Bone marrow (tissue), 2 donors: ENCODE data around the gene GRHL3.

Experiments
- DNase-seq, 2 donors: peaks; one replicate each; lab custom pipeline; 2025; lab: John Stamatoyannopoulos, UW

GRHL3 gene

DNA sequence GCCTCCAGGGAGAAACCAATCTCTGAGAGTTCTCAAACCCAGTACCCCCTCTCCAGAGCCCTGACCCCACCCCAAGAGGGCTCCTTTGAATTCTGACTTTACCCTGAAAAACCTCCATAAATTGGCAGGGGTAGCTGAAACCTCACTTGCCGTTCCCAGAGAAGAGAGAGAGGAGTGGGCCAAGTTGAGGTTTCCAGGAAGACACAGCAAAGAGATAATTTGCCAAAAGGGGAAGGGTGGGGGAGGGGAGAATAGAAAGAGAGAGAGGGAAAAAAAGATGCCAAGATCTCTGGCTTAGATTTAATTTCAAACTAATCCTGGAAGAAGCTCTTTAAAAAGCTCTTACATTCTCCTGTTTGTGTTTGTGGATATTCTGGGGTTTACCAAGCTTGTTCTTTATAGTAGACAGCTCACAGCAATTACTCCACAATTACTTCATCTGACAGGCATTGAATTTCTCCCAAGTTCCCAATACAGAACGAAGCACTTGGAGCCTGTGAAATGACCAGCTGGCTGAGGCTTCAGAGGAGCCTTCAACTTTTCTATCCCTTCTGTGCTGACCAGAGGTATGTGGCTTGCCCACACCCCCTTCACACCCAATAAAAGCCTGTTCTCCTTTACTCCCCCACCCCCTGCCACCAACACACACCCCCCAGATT is 1.1 kb upstream of the GRHL3 start:
- no peak for DNase-seq

GRCh38 chr1:24318615-24319311 is 394 bp upstream of the GRHL3 start:
- no peak for DNase-seq

DNA sequence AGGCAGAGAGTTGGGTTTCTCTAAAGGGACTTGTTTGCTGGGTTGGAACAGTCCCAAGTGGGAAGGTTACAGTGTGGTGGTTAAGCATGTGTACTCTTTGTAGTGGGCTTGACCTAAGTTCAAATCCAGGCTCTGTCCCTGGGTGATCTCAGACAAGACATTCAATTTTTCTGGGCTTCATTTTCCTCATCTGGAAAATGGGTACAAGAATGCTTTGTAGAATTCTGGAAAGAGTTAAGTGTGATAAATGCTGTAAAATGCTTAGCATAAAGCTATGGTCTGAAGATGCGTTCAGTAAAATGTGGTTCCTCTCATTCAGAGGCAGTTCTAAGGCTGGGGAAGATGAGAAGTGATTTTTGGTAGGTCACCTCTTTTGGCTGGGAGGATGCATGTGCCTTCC is 805 bp downstream of the GRHL3 start:
- DNase-seq = no peak

- DNase-seq = no peak
These were observed 2.0 kb downstream of the GRHL3 start for GRCh38 chr1:24321126-24321525.

DNA sequence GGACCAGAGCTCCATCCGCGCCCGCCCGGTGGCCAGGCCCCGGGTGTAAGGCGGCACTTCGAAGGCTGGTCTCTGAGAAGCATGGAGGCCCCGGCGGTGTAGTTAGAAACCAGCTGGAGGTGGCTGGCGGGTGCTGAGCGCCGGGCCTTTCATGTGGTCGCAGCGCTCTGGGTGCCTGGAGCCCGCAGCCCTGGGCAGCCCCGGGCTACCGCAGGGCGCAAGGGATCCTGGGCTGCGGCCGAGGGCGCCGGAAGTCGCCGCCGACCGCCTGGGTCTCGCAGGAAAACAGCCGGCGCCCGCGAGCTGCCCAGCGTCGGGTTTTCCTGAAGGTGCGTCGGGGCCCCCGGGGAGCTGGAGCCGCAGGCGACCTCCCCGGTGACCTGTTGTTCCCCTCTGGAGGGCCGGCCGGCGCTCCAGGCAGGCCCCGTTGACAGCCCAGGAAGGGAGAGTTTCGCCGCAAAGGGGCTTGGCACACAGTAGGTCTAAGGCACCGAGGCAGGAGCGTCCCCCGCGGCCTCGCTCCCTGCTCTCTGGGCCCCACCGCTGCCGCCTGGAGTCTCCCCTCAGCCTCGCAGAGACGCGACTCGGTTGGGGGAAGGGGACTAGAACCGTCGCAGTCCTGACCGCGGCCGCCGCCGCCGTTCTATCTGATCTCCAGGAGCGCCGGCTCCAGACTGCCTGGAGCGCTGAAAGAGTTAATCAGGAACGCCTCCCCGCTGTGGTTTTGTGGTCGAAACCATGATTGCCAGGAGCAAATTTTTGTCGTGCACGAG is 2.7 kb downstream of the GRHL3 start:
- DNase-seq = peak in 1 of 2 donors; percentile 30

- DNase-seq = no peak
These were observed 3.5 kb downstream of the GRHL3 start for GRCh38 chr1:24322470-24323177.

DNA sequence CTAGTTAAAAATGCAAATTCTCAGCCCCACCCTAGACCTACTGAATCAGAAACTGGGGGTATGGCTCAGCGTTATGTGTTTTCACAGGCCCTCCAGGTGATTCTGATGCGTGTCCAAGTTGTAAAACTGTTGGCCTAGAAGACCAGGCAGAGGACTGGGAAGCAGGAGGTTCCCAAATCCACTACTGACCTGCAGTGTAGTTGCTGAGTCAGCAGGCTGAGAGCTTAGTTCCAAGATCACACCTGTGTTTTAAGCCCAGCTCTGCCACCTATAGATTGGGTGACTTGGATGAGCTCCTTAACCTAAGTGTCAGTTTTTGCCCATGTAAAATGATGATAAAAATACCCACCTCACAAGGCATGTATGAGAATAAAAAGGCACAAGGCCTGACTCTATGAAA is 4.1 kb downstream of the GRHL3 start:
- no peak for DNase-seq

DNA sequence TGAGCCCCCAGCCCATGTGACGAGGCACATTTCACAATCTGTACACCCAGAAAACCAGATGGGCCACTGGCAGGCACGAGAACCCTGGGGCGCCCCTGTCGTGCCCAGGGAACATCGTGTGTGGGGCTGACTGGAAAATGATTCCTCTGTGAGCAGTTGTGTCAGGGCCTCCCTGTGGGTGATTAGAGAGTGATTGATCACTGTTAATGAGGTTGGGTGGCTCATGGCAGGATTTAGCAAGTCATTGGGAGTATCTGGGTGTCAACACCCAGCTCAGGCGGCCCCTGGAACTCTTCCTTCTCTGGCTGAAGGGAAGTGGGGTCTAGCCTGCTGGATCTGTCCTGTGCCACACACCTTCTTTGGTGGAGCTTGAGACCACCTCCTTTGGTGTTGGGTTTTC is 5.7 kb downstream of the GRHL3 start:
- no peak for DNase-seq

GRCh38 chr1:24325587-24326449 is 6.7 kb downstream of the GRHL3 start:
- no peak for DNase-seq

DNA sequence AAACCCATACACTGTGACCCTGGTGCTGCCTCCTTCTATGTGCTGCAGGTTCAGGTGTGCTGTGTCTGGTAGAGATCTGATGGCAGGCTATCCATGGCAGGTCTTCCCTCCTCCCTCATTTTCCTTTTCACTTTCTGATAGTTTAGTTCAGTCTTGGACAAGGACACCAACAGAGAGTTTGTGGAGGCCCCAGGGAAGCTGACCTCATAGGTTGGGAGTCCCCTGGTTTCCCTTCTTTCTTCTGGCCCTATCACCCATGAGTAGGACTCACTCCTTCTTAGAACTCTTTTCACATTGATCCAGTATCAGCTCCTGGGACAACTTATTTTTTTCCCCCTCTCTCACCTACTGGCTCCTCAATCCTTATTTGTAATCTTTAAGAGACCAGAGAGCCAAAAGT is 8.3 kb downstream of the GRHL3 start:
- DNase-seq = no peak

GRCh38 chr1:24327891-24328290 is 8.7 kb downstream of the GRHL3 start:
- DNase-seq = no peak

DNA sequence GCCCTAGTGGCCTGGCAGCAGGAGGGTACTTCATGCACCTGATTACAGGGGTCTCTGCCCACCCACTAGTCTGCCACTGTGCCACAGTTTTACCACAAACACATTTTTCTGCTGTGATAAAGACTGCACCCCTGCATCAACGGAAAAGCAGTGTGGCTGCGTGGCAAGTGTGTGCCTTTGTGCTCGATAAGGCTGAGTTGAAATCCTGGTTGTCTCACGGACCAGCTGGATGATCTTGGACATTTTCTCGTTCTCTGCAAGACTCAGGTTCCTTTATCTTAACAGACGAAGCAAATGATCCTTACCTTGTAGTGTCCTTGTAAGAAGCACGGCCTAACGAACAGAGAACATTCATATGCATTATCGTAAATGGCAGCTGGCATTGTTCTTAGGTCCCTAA is 10.2 kb downstream of the GRHL3 start:
- no peak for DNase-seq

DNA sequence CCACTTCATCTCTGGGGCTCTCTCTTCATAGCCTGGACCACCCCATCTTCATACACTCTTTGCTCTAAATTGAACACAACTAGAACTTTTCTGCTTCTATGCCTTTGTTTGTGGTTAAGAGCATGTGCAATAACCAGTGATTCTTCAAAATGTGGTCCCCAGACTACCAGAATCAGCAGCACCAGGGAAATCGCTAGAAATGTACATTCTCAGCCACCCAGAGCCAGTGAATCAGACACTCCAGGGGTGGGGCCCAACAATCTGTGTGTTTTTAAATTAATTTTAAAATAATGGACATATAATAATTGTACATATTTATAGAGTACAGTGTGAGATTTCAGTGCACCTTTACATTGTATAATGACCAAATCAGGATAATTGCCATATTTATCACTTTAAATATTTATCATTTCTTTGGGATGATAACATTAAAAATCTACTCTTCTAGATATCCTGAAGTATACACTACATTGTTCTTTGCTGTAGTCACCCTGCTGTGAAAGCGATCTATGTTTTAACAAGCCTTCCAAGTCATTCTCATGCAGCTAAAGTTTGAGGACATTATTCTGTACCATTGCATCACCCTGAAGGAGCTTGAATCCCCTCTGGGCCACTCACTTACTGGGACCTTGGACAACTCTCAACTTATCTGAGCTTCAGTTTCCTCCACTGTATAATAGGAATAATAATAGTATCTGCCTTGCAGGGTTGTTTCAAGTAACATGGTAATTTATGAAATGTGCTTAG is 10.8 kb downstream of the GRHL3 start:
- no peak for DNase-seq

GRCh38 chr1:24331961-24332673 is 13.0 kb downstream of the GRHL3 start:
- DNase-seq = no peak

DNA sequence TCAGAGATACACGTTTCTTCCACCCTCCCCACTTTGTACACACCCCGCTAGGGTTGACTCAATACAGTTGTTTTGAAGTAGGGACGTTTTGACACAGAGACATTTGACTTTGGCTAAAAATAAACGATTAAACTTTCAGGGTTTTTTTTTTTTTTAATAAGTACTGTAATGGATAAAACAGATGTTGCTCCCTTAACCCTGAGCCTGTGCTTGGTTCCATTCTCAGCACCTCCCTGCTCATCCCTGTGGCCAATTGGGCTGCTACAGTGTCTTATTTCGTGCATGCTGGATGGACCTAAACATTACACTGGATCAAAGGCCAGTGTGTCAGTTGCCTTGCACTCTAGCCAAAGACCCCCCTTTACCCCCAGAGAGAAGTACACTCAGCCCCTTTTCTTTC is 16.9 kb downstream of the GRHL3 start:
- no peak for DNase-seq

DNA sequence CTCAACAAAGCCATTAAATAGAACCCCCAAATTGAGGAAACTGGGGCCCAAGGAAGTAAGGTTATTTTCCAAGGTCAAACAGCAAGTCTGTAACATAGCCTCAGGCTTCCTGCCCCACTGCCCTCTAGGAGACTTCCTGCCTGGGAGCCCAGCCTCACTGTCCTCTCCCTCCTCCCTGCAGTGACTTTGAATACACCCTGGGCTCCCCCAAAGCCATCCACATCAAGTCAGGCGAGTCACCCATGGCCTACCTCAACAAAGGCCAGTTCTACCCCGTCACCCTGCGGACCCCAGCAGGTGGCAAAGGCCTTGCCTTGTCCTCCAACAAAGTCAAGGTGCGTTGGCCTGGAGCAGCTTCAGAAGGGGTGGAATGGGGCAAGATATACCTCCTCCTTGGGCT is 18.3 kb downstream of the GRHL3 start:
- DNase-seq = no peak

DNA sequence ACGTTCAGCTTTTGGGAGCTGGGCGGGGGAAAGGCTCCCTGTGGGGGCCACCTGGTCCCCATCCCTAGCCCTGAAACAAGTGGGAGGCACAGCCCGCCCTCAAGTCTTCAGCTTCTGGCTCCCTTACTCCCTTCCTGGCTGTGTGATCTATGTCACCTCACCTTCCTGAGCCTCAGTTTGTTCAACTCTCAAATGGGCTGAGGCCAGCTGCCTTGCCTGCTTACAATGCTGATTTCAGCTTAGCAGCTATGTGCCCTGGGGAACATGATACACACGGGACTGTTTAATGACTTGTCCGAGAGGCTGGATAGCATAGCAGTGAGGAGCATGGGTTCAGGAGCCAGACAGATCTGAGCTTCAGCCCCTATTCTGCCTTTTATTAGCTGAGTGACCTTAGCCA is 19.3 kb downstream of the GRHL3 start:
- no peak for DNase-seq

GRCh38 chr1:24339996-24340395 is 20.8 kb downstream of the GRHL3 start:
- no peak for DNase-seq

GRCh38 chr1:24340770-24341169 is 21.6 kb downstream of the GRHL3 start:
- no peak for DNase-seq

GRCh38 chr1:24341260-24341659 is 22.1 kb downstream of the GRHL3 start:
- no peak for DNase-seq
